GM19193 (cell line): ENCODE data around the gene MRPL47.

Source experiments
- POLR2A ChIP-seq: IDR thresholded peaks from 4 replicates; pipeline ENCODE4 v1.6.1; 2011; ENCODE audit not compliant: insufficient read depth, insufficient read length; ENCODE audit errors: extremely low read depth

The MRPL47 gene

GRCh38 chr3:179604321-179605078 is at the start of gene MRPL47, which contains the start of gene NDUFB5:
Gene MRPL47, minus strand, starts transcription at chr3:179604638. Its CDS starts 14 bp downstream, at chr3:179604624.
Gene NDUFB5, plus strand, starts transcription at chr3:179604794. Its CDS starts 22 bp downstream, at chr3:179604816.
- TF ChIP-seq POLR2A: peak; percentile 89

- no peak for TF ChIP-seq POLR2A
Measured at GRCh38 chr3:179653096-179653797, 48.8 kb upstream of the MRPL47 start.

- peak; percentile 55 for TF ChIP-seq POLR2A
Measured at GRCh38 chr3:179652447-179653095, 48.1 kb upstream of the MRPL47 start, which contains the start of gene USP13. Gene USP13, plus strand, starts transcription at chr3:179653040. Its CDS starts 186 bp downstream, at chr3:179653226.

- no peak for TF ChIP-seq POLR2A
Measured at GRCh38 chr3:179651687-179652446, 47.4 kb upstream of the MRPL47 start.

- TF ChIP-seq POLR2A: no peak
Measured at GRCh38 chr3:179646177-179646576, 41.7 kb upstream of the MRPL47 start.

GRCh38 chr3:179642871-179643270 is 38.4 kb upstream of the MRPL47 start:
- no peak for TF ChIP-seq POLR2A

- no peak for TF ChIP-seq POLR2A
Measured at GRCh38 chr3:179640469-179640868, 36.0 kb upstream of the MRPL47 start.

- no peak for TF ChIP-seq POLR2A
Measured at GRCh38 chr3:179630753-179631451, 26.5 kb upstream of the MRPL47 start.

GRCh38 chr3:179624451-179624850 is 20.0 kb upstream of the MRPL47 start:
- TF ChIP-seq POLR2A: no peak

- no peak for TF ChIP-seq POLR2A
Measured at GRCh38 chr3:179622023-179622422, 17.6 kb upstream of the MRPL47 start.

GRCh38 chr3:179615458-179616173 is 11.2 kb upstream of the MRPL47 start:
- no peak for TF ChIP-seq POLR2A

- no peak for TF ChIP-seq POLR2A
Measured at GRCh38 chr3:179613807-179614206, 9.4 kb upstream of the MRPL47 start.

- TF ChIP-seq POLR2A: no peak
Measured at GRCh38 chr3:179610066-179610465, 5.6 kb upstream of the MRPL47 start.
